HG03025 (cell line): Measurements from ENCODE around the gene RARA.

Experiments used
- ATAC-seq: cut with Tn5 transposase; IDR thresholded peaks from one replicate; pipeline ENCODE4 v1.9.1; 2021; ENCODE audit warnings: mild to moderate bottlenecking, moderate library complexity; ENCODE audit not compliant: unreplicated experiment, low FRiP score

Gene RARA

GRCh38 chr17:40325156-40326013, 16.4 kb downstream of the RARA start:
- ATAC-seq = no peak

- no peak for ATAC-seq
These were observed 17.2 kb downstream of the RARA start for GRCh38 chr17:40326014-40326831.

GRCh38 chr17:40326832-40327199, 17.8 kb downstream of the RARA start:
- no peak for ATAC-seq

- no peak for ATAC-seq
These were observed 18.3 kb downstream of the RARA start for GRCh38 chr17:40327244-40327729.

- no peak for ATAC-seq
These were observed 18.9 kb downstream of the RARA start for GRCh38 chr17:40327735-40328385.

GRCh38 chr17:40328386-40328766, 19.4 kb downstream of the RARA start:
- no peak for ATAC-seq

- ATAC-seq = no peak
These were observed 21.1 kb downstream of the RARA start for GRCh38 chr17:40329839-40330794.

- no peak for ATAC-seq
These were observed 22.0 kb downstream of the RARA start for GRCh38 chr17:40330850-40331470.

- ATAC-seq = no peak
These were observed 23.0 kb downstream of the RARA start for GRCh38 chr17:40331743-40332641.

- ATAC-seq = no peak
These were observed 24.9 kb downstream of the RARA start for GRCh38 chr17:40333781-40334448.

GRCh38 chr17:40335620-40336019, 26.6 kb downstream of the RARA start:
- ATAC-seq = no peak

GRCh38 chr17:40337351-40337750, 28.4 kb downstream of the RARA start:
- ATAC-seq = no peak

GRCh38 chr17:40338058-40338457, 29.1 kb downstream of the RARA start:
- no peak for ATAC-seq

GRCh38 chr17:40338941-40339649, 30.1 kb downstream of the RARA start:
- ATAC-seq = no peak

GRCh38 chr17:40340327-40340726, 31.3 kb downstream of the RARA start:
- no peak for ATAC-seq

- peak; percentile 64 for ATAC-seq
These were observed 32.2 kb downstream of the RARA start for GRCh38 chr17:40340880-40341807.
